ENCODE results near the gene TMEM237.
A peak's percentile ranks its signal among the peaks of the same experiment; 100 is the strongest.

Gene TMEM237

GRCh38 chr2:201633661-201634249, 9.5 kb downstream of the TMEM237 start:
- Histone ChIP-seq H3K4me3 (ENCODE audit: low read depth, low read length) (no peak overlapping the region), H3K4me1 (peaks cover 13% of the 10 kb centered on the region), H3K36me3 (peaks cover 61% of the 10 kb centered on the region), H3K9me3 (no peaks in the 10 kb centered on the region), H3K27me3 (no peaks in the 10 kb centered on the region)
- no peak for TF ChIP-seq CTCF (IDR thresholded peaks at IDR 0.05; ENCODE audit: low read depth, low read length)
- peak; percentile 59 for DNase-seq

GRCh38 chr2:201631041-201631440, 12.3 kb downstream of the TMEM237 start:
- peaks cover 13% of the 10 kb centered on the region for H3K4me1 ChIP-seq
- DNase-seq, result no peak
- no peaks in the 10 kb centered on the region for H3K27me3 ChIP-seq
- TF ChIP-seq CTCF (IDR thresholded peaks at IDR 0.05; ENCODE audit: low read depth, low read length), result no peak
- peaks cover 49% of the 10 kb centered on the region for H3K36me3 ChIP-seq
- no peaks in the 10 kb centered on the region for H3K9me3 ChIP-seq
- H3K4me3 ChIP-seq (ENCODE audit: low read depth, low read length), result no peak overlapping the region

GRCh38 chr2:201630577-201630976, 12.7 kb downstream of the TMEM237 start:
- no peaks in the 10 kb centered on the region for H3K9me3 ChIP-seq
- no peak for DNase-seq
- peaks cover 44% of the 10 kb centered on the region for H3K36me3 ChIP-seq
- H3K4me3 ChIP-seq (ENCODE audit: low read depth, low read length), result no peak overlapping the region
- peaks cover 13% of the 10 kb centered on the region for H3K4me1 ChIP-seq
- H3K27me3 ChIP-seq, result no peaks in the 10 kb centered on the region
- TF ChIP-seq CTCF (IDR thresholded peaks at IDR 0.05; ENCODE audit: low read depth, low read length), result no peak

- DNase-seq, result no peak
- no peak overlapping the region for H3K4me3 ChIP-seq (ENCODE audit: low read depth, low read length)
- no peak for TF ChIP-seq CTCF (IDR thresholded peaks at IDR 0.05; ENCODE audit: low read depth, low read length)
- peaks cover 37% of the 10 kb centered on the region for H3K36me3 ChIP-seq
- H3K27me3 ChIP-seq, result no peaks in the 10 kb centered on the region
- no peaks in the 10 kb centered on the region for H3K9me3 ChIP-seq
- H3K4me1 ChIP-seq, result peaks cover 1% of the 10 kb centered on the region
These were observed 14.8 kb downstream of the TMEM237 start for GRCh38 chr2:201628545-201628944.

GRCh38 chr2:201622306-201622970, 20.9 kb downstream of the TMEM237 start:
- DNase-seq, result no peak
- no peaks in the 10 kb centered on the region; the same call in 1 of the 2 replicates for H3K9me3 ChIP-seq
- H3K4me1 ChIP-seq, result no peaks in the 10 kb centered on the region
- TF ChIP-seq CTCF (IDR thresholded peaks at IDR 0.05; ENCODE audit: low read depth, low read length), result no peak
- no peak overlapping the region for H3K4me3 ChIP-seq (ENCODE audit: low read depth, low read length)
- H3K27me3 ChIP-seq, result no peaks in the 10 kb centered on the region
- H3K36me3 ChIP-seq, result peaks cover 10% of the 10 kb centered on the region

- H3K27me3 ChIP-seq, result no peaks in the 10 kb centered on the region
- DNase-seq, result no peak
- no peak for TF ChIP-seq CTCF (IDR thresholded peaks at IDR 0.05; ENCODE audit: low read depth, low read length)
- H3K36me3 ChIP-seq, result peaks cover 10% of the 10 kb centered on the region
- H3K4me1 ChIP-seq, result no peaks in the 10 kb centered on the region
- no peaks in the 10 kb centered on the region; the same call in 1 of the 2 replicates for H3K9me3 ChIP-seq
- H3K4me3 ChIP-seq (ENCODE audit: low read depth, low read length), result no peak overlapping the region
These were observed 21.9 kb downstream of the TMEM237 start for GRCh38 chr2:201621293-201621999.
